Caco-2 (cell line): ENCODE data around the gene HPCA. TPM values are rescaled to one million over a fixed set of nuclear protein-coding genes. Genes with fewer than 3 reads are reported as not detected.

Source experiments
- BruUV-seq: library from RNA; stranded (reverse); fragments of 400-500 nt; replicated peaks from 2 replicates; lab custom pipeline; 2021; lab: Mats Ljungman, UMichigan
- CTCF ChIA-PET: fragments of 300-600 bp; sonication (Branson Sonifier 250); formaldehyde crosslinking; loops from one replicate; lab custom pipeline; 2022; ENCODE audit warnings: antibody characterized with exemption; lab: Charles Lee
- POLR2A ChIA-PET: fragments of 300-600 bp; sonication (Branson Sonifier 250); formaldehyde crosslinking; loops from one replicate; lab custom pipeline; 2022; ENCODE audit warnings: antibody characterized with exemption; lab: Charles Lee
- DNase-seq, 2 experiments: peaks; one replicate each; pipeline versions ENCODE4 v3.0.0 to v3.0.0-alpha.2; 2020 to 2022
- H3K27me3 ChIP-seq: replicated peaks from 2 replicates; pipeline ENCODE4 v1.6.0; 2011; ENCODE audit warnings: low read length; ENCODE audit not compliant: control insufficient read depth, insufficient read depth
- H3K36me3 ChIP-seq: 2 replicates; pipeline ENCODE4 v1.5.1; 2011; ENCODE audit warnings: low read length; ENCODE audit not compliant: control insufficient read depth, insufficient read depth
- H3K4me1 ChIP-seq: fragments of 250-450 bp; sonication (Bioruptor Pico); 2 replicates; pipeline ENCODE4 v1.5.1; 2020; ENCODE audit warnings: mild to moderate bottlenecking
- H3K4me3 ChIP-seq: 2 replicates; pipeline ENCODE4 v1.5.1; 2011; ENCODE audit warnings: low read depth, mild to moderate bottlenecking, control low read depth, low read length
- H3K9me3 ChIP-seq: fragments of 250-450 bp; sonication (Bioruptor Pico); 2 replicates; pipeline ENCODE4 v1.5.1; 2020; ENCODE audit warnings: mild to moderate bottlenecking, moderate library complexity
- H3K27ac Mint-ChIP-seq: one replicate; pipeline ENCODE4 v1.8.0; 2022; ENCODE audit warnings: mixed read lengths; ENCODE audit not compliant: unreplicated experiment
- H3K27me3 Mint-ChIP-seq: one replicate; pipeline ENCODE4 v1.8.0; 2022; ENCODE audit warnings: mixed read lengths; ENCODE audit not compliant: insufficient read depth, unreplicated experiment
- H3K36me3 Mint-ChIP-seq: one replicate; pipeline ENCODE4 v1.8.0; 2022; ENCODE audit warnings: mild to moderate bottlenecking, mixed read lengths; ENCODE audit not compliant: insufficient read depth, unreplicated experiment
- H3K4me1 Mint-ChIP-seq: one replicate; pipeline ENCODE4 v1.8.0; 2022; ENCODE audit warnings: low read depth, mixed read lengths; ENCODE audit not compliant: unreplicated experiment
- H3K4me3 Mint-ChIP-seq: one replicate; pipeline ENCODE4 v1.8.0; 2022; ENCODE audit warnings: mild to moderate bottlenecking, moderate library complexity, mixed read lengths; ENCODE audit not compliant: unreplicated experiment
- H3K9me3 Mint-ChIP-seq: one replicate; pipeline ENCODE4 v1.8.0; 2022; ENCODE audit warnings: mixed read lengths; ENCODE audit not compliant: unreplicated experiment
- CTCF ChIP-seq, 2 experiments: fragments of 200-600 bp in 1 of 2; IDR thresholded peaks; 1 replicate in 1 of 2; 2 replicates in 1 of 2; pipeline versions ENCODE4 v1.5.1 to v1.8.0; 2011 to 2022; ENCODE audit warnings: antibody characterized with exemption in 1 of 2, control low read depth in 1 of 2, inconsistent platforms in 1 of 2, low read depth in 1 of 2, low read length in 1 of 2, mild to moderate bottlenecking in 1 of 2, moderate library complexity in 1 of 2; ENCODE audit not compliant: insufficient read depth in 1 of 2, severe bottlenecking in 1 of 2, unreplicated experiment in 1 of 2
- intact Hi-C: fragments of 100-400 bp; cut with micrococcal nuclease; formaldehyde crosslinking; loops from one replicate; pipeline ENCODE4 v1.10.0; 2022; ENCODE audit not compliant: unreplicated experiment
- total RNA-seq: library from RNA; stranded (reverse); gene quantifications from 2 replicates; pipeline ENCODE4 v1.2.3, GENCODE V29; 2022

HPCA gene
- total RNA-seq, 1 experiment from 2014 or later: not detected

- Mint-ChIP-seq H3K36me3 (peaks cover 6% of the 10 kb centered on the region), H3K4me3 (no peak overlapping the region), H3K27me3 (peaks cover 3% of the 10 kb centered on the region), H3K4me1 (peaks cover 8% of the 10 kb centered on the region), H3K9me3 (no peaks in the 10 kb centered on the region), H3K27ac (no peak overlapping the region)
- CTCF ChIA-PET: no interaction called here
- Histone ChIP-seq H3K9me3 (no peaks in the 10 kb centered on the region), H3K27me3 (no peaks in the 10 kb centered on the region), H3K4me3 (no peak overlapping the region), H3K4me1 (no peaks in the 10 kb centered on the region), H3K36me3 (no peaks in the 10 kb centered on the region)
- DNase-seq: no peak
- no peak for TF ChIP-seq CTCF (IDR thresholded peaks at IDR 0.05; ENCODE audit: insufficient read depth in 1 of 2, low read depth in 1 of 2, low read length in 1 of 2, severe bottlenecking in 1 of 2, unreplicated experiment in 1 of 2)
- intact Hi-C loops: no loop called here
- POLR2A ChIA-PET: no interaction called here
- BruUV-seq: no TSS peak
These were observed 4.9 kb downstream of the HPCA start for GRCh38 chr1:32891241-32891570.

DNA sequence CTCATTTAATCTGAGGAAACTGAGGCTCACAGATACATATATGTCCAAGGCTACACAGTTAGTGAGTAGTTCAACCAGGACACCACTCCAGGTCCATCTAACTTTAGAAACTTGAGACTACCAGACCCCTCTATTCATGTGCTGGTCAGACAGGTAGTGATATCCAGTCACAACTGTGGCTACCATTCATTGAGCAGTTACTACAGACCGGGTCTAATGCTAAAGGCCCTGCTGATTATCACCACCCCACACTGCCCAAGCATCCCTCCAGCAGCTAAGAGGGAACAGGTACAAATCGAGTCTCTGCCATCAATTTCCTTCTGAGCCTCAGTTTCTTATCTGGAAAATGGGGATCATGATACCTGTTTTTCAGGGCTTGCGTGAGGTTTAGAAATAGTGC is 5.3 kb downstream of the HPCA start:
- intact Hi-C loops: no loop called here
- no peak for DNase-seq
- Histone ChIP-seq H3K9me3 (no peaks in the 10 kb centered on the region), H3K4me1 (no peaks in the 10 kb centered on the region), H3K4me3 (no peak overlapping the region), H3K36me3 (no peaks in the 10 kb centered on the region), H3K27me3 (no peaks in the 10 kb centered on the region)
- Mint-ChIP-seq H3K27me3 (peaks cover 3% of the 10 kb centered on the region), H3K36me3 (peaks cover 6% of the 10 kb centered on the region), H3K4me1 (peaks cover 8% of the 10 kb centered on the region), H3K9me3 (no peaks in the 10 kb centered on the region), H3K4me3 (peak overlapping the region; percentile 73), H3K27ac (no peak overlapping the region)
- no TSS peak for BruUV-seq
- TF ChIP-seq CTCF (IDR thresholded peaks at IDR 0.05; ENCODE audit: insufficient read depth in 1 of 2, low read depth in 1 of 2, low read length in 1 of 2, severe bottlenecking in 1 of 2, unreplicated experiment in 1 of 2): no peak
- POLR2A ChIA-PET: no interaction called here
- CTCF ChIA-PET: no interaction called here

DNA sequence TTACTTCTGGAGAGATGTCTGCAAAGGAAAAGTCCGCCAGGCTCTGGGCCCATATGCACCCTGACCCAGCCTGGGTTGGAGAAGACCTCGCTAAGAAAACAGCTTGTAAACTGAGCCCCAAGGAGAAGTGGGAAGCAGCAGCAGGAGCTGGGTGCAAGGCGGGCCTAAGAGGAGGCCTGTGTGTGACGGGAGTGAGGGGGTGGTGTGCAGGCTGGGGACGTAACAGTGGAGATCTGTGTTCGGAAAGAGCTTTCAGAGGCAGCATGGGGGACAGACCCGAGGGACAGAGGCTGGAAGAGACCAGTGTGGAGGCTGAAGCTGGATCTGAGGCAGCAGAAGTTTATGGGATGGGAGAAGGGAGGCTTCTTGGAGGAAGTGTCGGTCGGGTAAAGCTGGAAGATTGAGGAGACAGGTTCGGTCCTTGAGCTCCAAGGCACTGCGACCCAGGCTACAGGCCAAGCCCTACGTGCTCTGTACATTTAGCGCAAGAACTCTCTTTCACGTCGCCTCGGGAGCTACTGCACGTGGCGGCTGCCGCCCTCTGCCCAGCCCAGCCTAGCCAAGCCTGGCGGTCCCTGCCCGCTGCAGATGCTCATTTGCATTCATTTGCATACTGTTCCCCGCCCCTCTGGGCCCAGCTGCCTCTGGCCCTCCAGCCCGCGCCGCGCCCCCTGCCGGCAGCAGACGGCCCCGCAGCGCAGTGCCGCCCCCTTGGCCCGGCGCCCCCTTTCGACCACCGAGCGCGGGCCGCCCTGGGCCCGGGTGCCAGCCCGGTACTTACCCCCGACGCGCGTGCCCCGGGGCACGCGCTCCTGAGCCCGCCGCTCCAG is 6.3 kb downstream of the HPCA start:
- no peak overlapping the region for H3K27ac Mint-ChIP-seq
- no TSS peak for BruUV-seq
- peaks cover 2% of the 10 kb centered on the region for H3K27me3 Mint-ChIP-seq
- POLR2A ChIA-PET: interaction anchor here (0.5 kb wide), 1 partner anchor 78 kb away, joined by 3 read pairs; no protein-coding TSS in a partner anchor
- H3K36me3 Mint-ChIP-seq: peaks cover 6% of the 10 kb centered on the region
- no peaks in the 10 kb centered on the region for H3K27me3 ChIP-seq
- peak in 1 of 2 experiments; percentile 62 for DNase-seq
- H3K4me1 ChIP-seq: no peaks in the 10 kb centered on the region
- CTCF ChIA-PET: interaction anchor here (0.6 to 1.0 kb wide), 3 partner anchors 15 to 203 kb away, joined by 3 to 4 read pairs (median 3); no protein-coding TSS in a partner anchor
- peak in 1 of 2 experiments; percentile 61 for TF ChIP-seq CTCF (IDR thresholded peaks at IDR 0.05; ENCODE audit: insufficient read depth in 1 of 2, low read depth in 1 of 2, low read length in 1 of 2, severe bottlenecking in 1 of 2, unreplicated experiment in 1 of 2)
- H3K4me3 ChIP-seq: peak overlapping the region; percentile 35
- H3K9me3 ChIP-seq: no peaks in the 10 kb centered on the region
- H3K36me3 ChIP-seq: no peaks in the 10 kb centered on the region
- peaks cover 8% of the 10 kb centered on the region for H3K4me1 Mint-ChIP-seq
- peak overlapping the region; percentile 73 for H3K4me3 Mint-ChIP-seq
- no peaks in the 10 kb centered on the region for H3K9me3 Mint-ChIP-seq
- intact Hi-C loops: no loop called here
